ENCODE measurements around the gene BPIFB3. TPM values are rescaled to one million over a fixed set of nuclear protein-coding genes. Genes with fewer than 3 reads are reported as not detected.

Gene BPIFB3
- not detected in 5 replicates for total RNA-seq (2022; extraction: Qiagen RNA extraction; ENCODE audit: low read depth)

DNA sequence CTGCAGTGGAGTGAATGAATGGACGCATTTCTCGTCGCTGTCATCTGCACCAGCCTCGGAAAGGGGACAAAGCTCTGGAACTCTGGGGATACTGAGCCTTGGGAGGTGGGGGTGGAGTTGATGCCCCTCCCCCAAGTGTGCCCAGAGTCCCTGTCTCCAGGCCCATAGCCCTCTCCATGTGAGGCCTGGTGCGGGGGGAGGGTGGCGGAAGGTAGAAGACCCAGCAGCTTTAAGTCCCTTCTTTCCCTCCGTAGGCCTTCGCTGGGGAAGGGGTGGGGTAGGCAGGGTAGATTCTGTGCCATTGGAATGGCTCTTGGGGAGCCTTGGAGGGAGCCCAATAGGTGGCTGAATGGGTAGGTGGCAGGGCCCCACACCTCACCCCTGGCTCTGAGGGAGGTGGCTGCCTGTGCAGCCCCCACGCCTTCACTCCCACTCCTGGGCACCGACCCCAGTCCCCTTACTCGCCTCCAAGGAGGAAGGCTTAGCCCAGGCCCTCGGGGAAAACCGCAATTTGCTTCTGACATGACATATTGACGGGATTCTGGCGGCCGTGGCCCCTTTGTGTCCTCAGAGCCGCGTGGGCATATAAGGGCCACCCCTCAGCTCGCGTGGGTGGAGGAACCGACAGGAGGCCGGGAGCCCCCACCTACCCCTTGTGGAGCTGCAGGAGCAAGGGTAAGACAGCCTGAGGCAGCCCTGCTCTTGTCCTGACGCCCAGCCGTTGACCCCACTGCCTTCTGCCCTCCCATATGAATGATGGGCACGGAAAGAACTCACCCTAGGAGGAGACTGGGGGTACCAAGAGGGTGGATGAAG is at the start of gene BPIFB3:
Gene BPIFB3 (plus strand): TSS at position 613 of the 816 bp plus-strand sequence. CDS start 1,533 bp downstream, outside the sequence.

DNA sequence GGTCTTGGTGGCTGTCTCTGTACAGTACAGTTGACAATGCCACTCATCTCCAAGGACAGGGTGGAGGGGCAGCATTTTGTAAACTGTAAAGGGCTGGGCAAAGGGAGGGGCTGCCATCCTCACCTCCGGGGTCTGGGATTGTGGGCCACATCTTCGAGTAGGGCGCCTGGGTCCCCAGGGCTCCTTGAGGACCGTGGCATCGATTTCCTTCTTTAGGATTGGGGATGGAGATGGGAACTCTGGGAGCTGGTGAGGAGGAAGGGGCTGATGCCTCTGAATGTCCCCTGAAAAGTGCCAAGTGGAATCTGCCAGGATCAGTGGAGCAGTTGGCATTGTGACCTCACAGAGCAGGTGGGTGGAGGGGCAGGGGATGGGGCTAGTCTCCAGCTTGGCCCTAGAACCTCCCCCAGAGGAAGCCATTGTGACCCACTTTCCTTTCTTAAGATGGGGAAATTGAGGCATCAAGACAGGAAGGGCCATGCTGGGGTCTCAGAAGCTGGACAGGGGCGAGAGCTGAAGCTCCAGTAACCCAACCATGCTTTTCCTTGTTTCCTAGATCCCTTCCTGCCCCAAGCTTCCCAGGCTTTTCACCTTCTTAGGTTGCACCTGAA is 49.5 kb upstream of the BPIFB3 start, which contains the start of gene SUN5:
Gene SUN5 (minus strand): TSS at position 293 of the 611 bp plus-strand sequence. CDS start 93 bp downstream, at position 200.

DNA sequence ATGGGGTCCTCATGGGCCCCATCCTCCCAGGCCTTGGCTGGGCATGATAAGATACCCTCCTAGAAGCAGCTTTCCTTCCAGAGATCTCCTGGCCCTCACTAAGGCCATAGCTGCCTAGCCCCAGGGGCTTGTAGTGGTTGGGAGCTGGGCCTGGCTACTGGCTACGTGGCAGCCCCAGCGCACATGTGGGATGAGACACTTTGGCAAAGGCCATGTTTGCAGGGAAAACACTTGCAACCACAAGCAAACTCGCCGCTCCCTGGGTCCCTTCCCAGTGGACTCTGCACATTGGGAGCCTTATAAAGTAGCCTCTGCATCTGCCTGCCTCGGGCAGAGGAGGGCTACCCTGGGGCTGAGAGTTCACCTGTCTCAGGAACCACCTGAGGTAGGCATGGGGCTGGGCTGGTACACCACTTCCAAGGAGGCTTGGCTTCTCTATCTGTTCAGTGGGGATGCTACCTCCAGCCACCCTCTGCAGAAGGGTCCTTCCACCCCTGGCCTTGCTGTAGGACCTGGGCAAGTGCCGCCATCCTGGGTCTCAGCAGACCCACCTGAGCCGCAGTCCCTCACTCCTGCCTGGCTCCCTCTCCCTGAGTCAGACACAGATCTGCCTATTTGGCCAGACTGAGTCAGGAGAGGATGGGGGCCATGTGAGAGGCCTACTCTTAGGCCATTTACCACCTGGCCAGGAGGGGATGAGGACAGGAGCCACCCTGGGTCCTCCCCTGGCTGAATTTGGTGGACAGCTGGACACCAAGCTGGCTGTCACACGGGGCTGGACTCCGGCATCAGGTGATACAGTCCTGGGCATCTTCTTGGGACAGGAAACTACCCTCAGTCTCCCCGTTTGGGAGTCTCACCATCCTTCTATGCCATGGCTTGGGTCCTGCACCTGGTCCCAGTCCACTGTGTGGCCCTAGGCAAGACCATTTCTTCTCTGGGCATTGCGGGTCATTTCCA is 46.0 kb upstream of the BPIFB3 start, which contains the start of gene BPIFB2:
Gene BPIFB2 (plus strand): TSS at position 329 of the 960 bp plus-strand sequence. CDS start 871 bp downstream, outside the sequence.

DNA sequence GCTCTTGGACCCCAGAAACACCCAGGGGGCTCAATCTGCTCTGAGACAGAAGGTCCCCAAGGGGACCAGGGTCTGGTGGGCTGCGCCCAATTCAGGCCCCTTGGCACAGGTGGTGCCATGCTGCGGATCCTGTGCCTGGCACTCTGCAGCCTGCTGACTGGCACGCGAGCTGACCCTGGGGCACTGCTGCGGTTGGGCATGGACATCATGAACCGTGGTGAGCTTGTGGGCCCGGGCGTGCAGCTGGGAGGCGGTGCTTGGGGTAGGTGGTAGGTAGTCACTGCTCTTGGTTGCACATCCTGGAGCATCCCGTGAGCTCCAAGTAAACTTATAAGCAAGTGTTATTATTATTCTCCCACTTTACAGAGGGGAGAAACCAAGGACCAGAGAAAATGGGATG is 22.2 kb upstream of the BPIFB3 start, which contains the start of gene BPIFB6:
Gene BPIFB6 (plus strand): TSS at position 118 of the 400 bp plus-strand sequence. CDS start 0 bp downstream, at position 118.

DNA sequence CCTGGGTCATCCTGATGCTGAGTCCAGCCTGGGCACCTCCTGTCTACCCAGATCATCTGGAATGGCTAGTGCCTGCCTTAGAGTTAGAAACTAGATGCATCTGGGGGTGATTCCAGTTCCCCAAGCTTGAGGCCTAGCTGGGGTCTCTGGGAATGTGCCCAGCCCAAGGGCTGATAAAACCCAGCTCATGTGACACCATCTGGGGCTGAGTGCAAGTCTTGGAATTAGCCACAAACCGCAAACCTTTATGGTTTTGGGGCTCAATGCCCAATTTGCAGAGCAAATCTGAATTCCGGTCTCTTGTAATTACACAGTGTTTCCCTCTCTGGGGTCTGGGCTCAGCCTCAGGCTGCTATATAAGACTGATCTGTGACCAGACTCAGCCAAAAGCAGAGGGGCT is 25.6 kb downstream of the BPIFB3 start, which contains the start of gene BPIFB4:
Gene BPIFB4 (plus strand): TSS at position 385 of the 400 bp plus-strand sequence. CDS start 1,884 bp downstream, outside the sequence.

Other genes starting within 250 kb of the BPIFB3 start
- gene MAPRE1, start 233.9 kb upstream of the BPIFB3 start, total RNA-seq (2022; extraction: Qiagen RNA extraction; ENCODE audit: low read depth): 134 to 153 TPM (median 143 TPM) in 5 replicates
- not detected in 5 replicates for gene EFCAB8, start 195.0 kb upstream of the BPIFB3 start, total RNA-seq (2022; extraction: Qiagen RNA extraction; ENCODE audit: low read depth)
- not detected in 5 replicates for gene SUN5, start 49.5 kb upstream of the BPIFB3 start, total RNA-seq (2022; extraction: Qiagen RNA extraction; ENCODE audit: low read depth)
- not detected in 5 replicates for gene BPIFB2, start 46.2 kb upstream of the BPIFB3 start, total RNA-seq (2022; extraction: Qiagen RNA extraction; ENCODE audit: low read depth)
- gene BPIFB6, start 22.3 kb upstream of the BPIFB3 start, total RNA-seq (2022; extraction: Qiagen RNA extraction; ENCODE audit: low read depth): not detected in 5 replicates
- gene BPIFB4, start 25.7 kb downstream of the BPIFB3 start, total RNA-seq (2022; extraction: Qiagen RNA extraction; ENCODE audit: low read depth): not detected in 5 replicates
- gene BPIFA2, start 114.3 kb downstream of the BPIFB3 start, total RNA-seq (2022; extraction: Qiagen RNA extraction; ENCODE audit: low read depth): 0.19 TPM in 1 of 5 replicates, not detected in the others
- gene BPIFA3, start 163.4 kb downstream of the BPIFB3 start, total RNA-seq (2022; extraction: Qiagen RNA extraction; ENCODE audit: low read depth): not detected in 5 replicates
- not detected in 5 replicates for gene BPIFA1, start 182.1 kb downstream of the BPIFB3 start, total RNA-seq (2022; extraction: Qiagen RNA extraction; ENCODE audit: low read depth)
- 0.08 to 0.10 TPM in 2 of 5 replicates, not detected in the others for gene BPIFB1, start 229.3 kb downstream of the BPIFB3 start, total RNA-seq (2022; extraction: Qiagen RNA extraction; ENCODE audit: low read depth)

All from A549 treated with GW870086 at 1 μM for 4 hours (cell line).